HepG2 (cell line): ENCODE results near the gene SURF6. TPM values are rescaled to one million over a fixed set of nuclear protein-coding genes. Genes with fewer than 3 reads are reported as not detected.

Experiments
- ATAC-seq: fragments of 200-7000 bp; cut with Tn5 transposase; 3 replicates; pipeline ENCODE4 v1.9.1; 2020; ENCODE audit warnings: mild to moderate bottlenecking, moderate library complexity
- BruUV-seq: library from RNA; stranded (reverse); fragments of 400-500 nt; replicated peaks from 2 replicates; lab custom pipeline; 2021; lab: Mats Ljungman, UMichigan
- CTCF ChIA-PET: fragments of 300-600 bp; formaldehyde crosslinking; extraction: SDS; loops from one replicate; lab custom pipeline; 2021; ENCODE audit warnings: low total read pairs, inconsistent platforms, low intra/inter-chr PET ratio; lab: Yijun Ruan, JAX
- POLR2A ChIA-PET: fragments of 350-600 bp; sonication (Branson Sonifier 250); formaldehyde crosslinking; loops from one replicate; lab custom pipeline; 2020; ENCODE audit warnings: antibody characterized with exemption, inconsistent platforms; lab: Yijun Ruan, JAX
- DNase-seq: peaks from one replicate; pipeline ENCODE4 v3.0.0-alpha.2; 2015; ENCODE audit warnings: low spot score
- FAIRE-seq: peaks from 3 replicates; lab custom pipeline; 2011; peaks lifted over from hg19 to GRCh38; lab: Jason Lieb, UNC
- H2AFZ ChIP-seq: one replicate; pipeline ENCODE4 v1.6.1; 2011; ENCODE audit warnings: low read length, inconsistent platforms
- H3K27ac ChIP-seq: fragments of 300-600 bp; 3 replicates; pipeline ENCODE4 v1.8.0; 2011; ENCODE audit warnings: mixed run types, mild to moderate bottlenecking, mixed read lengths, low read length, inconsistent platforms; ENCODE audit not compliant: insufficient read depth; ENCODE audit errors: extremely low read length
- H3K27me3 ChIP-seq, 2 experiments: fragments of 200-600 bp in 1 of 2; 2 replicates in 1 of 2; 3 replicates in 1 of 2; pipeline versions ENCODE4 v1.6.0 to v1.8.0; 2011; ENCODE audit warnings: low read length in 2 of 2, mild to moderate bottlenecking in 2 of 2, moderate library complexity in 2 of 2, inconsistent platforms in 1 of 2; ENCODE audit not compliant: insufficient read depth in 2 of 2, control insufficient read depth in 1 of 2
- H3K36me3 ChIP-seq, 2 experiments: fragments of 200-600 bp in 1 of 2; replicated peaks in 1 of 2; 2 replicates in 1 of 2; 3 replicates in 1 of 2; pipeline versions ENCODE4 v1.5.1 to v1.8.0; 2011; ENCODE audit warnings: low read length in 2 of 2, inconsistent platforms in 1 of 2; ENCODE audit not compliant: insufficient read depth in 2 of 2, control insufficient read depth in 1 of 2
- H3K4me1 ChIP-seq: 2 replicates; pipeline ENCODE4 v1.5.1; 2012; ENCODE audit warnings: low read length, inconsistent platforms; ENCODE audit not compliant: insufficient read depth
- H3K4me2 ChIP-seq: 2 replicates; pipeline ENCODE4 v1.6.0; 2011; ENCODE audit warnings: low read depth, low read length, inconsistent platforms
- H3K4me3 ChIP-seq, 3 experiments: fragments of 200-600 bp in 1 of 3; sonication (generic), shearing (Covaris generic) in 1 of 3; replicated peaks in 1 of 3; 2 replicates each; pipeline ENCODE4 v1.5.1; 2011 to 2016; ENCODE audit warnings: low read length in 3 of 3, inconsistent platforms in 2 of 3, low read depth in 2 of 3, mild to moderate bottlenecking in 2 of 3, control low read depth in 1 of 3, mixed read lengths in 1 of 3; ENCODE audit not compliant: insufficient read depth in 1 of 3
- H3K79me2 ChIP-seq: one replicate; pipeline ENCODE4 v1.6.1; 2011; ENCODE audit warnings: low read length, inconsistent platforms; ENCODE audit not compliant: insufficient read depth
- H3K9ac ChIP-seq: 2 replicates; pipeline ENCODE4 v1.6.0; 2011; ENCODE audit warnings: mild to moderate bottlenecking, low read depth, low read length, inconsistent platforms; ENCODE audit not compliant: insufficient read depth
- H3K9me3 ChIP-seq: 2 replicates; pipeline ENCODE4 v1.5.1; 2012; ENCODE audit warnings: mild to moderate bottlenecking, low read length
- H4K20me1 ChIP-seq: 2 replicates; pipeline ENCODE4 v1.6.0; 2011; ENCODE audit warnings: inconsistent platforms, mild to moderate bottlenecking, low read length, moderate library complexity; ENCODE audit not compliant: insufficient read depth
- POLR2A ChIP-seq, 2 experiments: IDR thresholded peaks; 2 replicates each; pipeline ENCODE4 v1.6.1; 2011; ENCODE audit warnings: low read depth in 2 of 2, low read length in 2 of 2, mild to moderate bottlenecking in 1 of 2, moderate library complexity in 1 of 2; ENCODE audit not compliant: insufficient read depth in 1 of 2
- RBFOX2 ChIP-seq: fragments of 200-400 bp; formaldehyde crosslinking; IDR thresholded peaks from 2 replicates; pipeline ENCODE4 v1.6.1; 2017; ENCODE audit warnings: low read depth, mild to moderate bottlenecking, low read length
- SPEN ChIP-seq: sonication (generic); formaldehyde crosslinking; IDR thresholded peaks from 2 replicates; pipeline ENCODE4 v1.5.1; 2020; ENCODE audit warnings: low read depth, mild to moderate bottlenecking, missing genetic modification reagents
- ZNF674 ChIP-seq: sonication (generic); formaldehyde crosslinking; IDR thresholded peaks from 2 replicates; pipeline ENCODE4 v1.5.0; 2020; ENCODE audit warnings: low read depth, mild to moderate bottlenecking, missing genetic modification reagents
- WGBS: methylation state at CpG from one replicate; pipeline ENCODE4 v1.1.6; 2017; ENCODE audit warnings: low lambda C conversion rate; 5-methylcytosine and 5-hydroxymethylcytosine counted together
- in situ Hi-C: cut with HindIII; loops from 2 replicates; pipeline ENCODE4 v1.10.0; 2017; ENCODE audit warnings: low pct_unique_long_range_greater_than_20kb; ENCODE audit not compliant: extremely low pct_ligation_motif_present
- intact Hi-C: fragments of 100-400 bp; cut with micrococcal nuclease; formaldehyde crosslinking; loops from one replicate; pipeline ENCODE4 v1.10.0; 2022; ENCODE audit not compliant: unreplicated experiment
- polyA plus RNA-seq, 8 experiments: library from polyadenylated mRNA; depleted of rRNA in 3 of 8; stranded (reverse) in 7 of 8; unstranded in 1 of 8; fragments of >200 nt; fragmentation: Illumina TruSeq in 4 of 8; extraction: Trizol in 4 of 8; gene quantifications; 2 replicates each; pipeline versions ENCODE4 v1.2.1 to v1.2.3, GENCODE V29; 2011 to 2016; ENCODE audit warnings: low read depth in 4 of 8, missing spikeins in 1 of 8, mixed read lengths in 1 of 8; ENCODE audit not compliant: insufficient read depth in 1 of 8
- total RNA-seq, 5 experiments: library from RNA; depleted of rRNA; stranded (reverse); fragments of >200 nt; fragmentation: Illumina TruSeq; extraction: Trizol; gene quantifications; 2 replicates each; pipeline ENCODE4 v1.2.3, GENCODE V29; 2016; ENCODE audit warnings: low read depth in 1 of 5
- TF ChIP-seq, protein P1 (sequence below): sonication (generic); formaldehyde crosslinking; IDR thresholded peaks from 2 replicates; pipeline ENCODE4 v1.5.0; 2020; ENCODE audit warnings: mild to moderate bottlenecking, missing genetic modification reagents, borderline replicate concordance

Gene SURF6
- total and polyA plus RNA-seq, 2 of the 13 experiments (the other 11 are each of a cell fraction or from before 2014, with no cell fraction given): 5.9 to 14.7 TPM

DNA sequence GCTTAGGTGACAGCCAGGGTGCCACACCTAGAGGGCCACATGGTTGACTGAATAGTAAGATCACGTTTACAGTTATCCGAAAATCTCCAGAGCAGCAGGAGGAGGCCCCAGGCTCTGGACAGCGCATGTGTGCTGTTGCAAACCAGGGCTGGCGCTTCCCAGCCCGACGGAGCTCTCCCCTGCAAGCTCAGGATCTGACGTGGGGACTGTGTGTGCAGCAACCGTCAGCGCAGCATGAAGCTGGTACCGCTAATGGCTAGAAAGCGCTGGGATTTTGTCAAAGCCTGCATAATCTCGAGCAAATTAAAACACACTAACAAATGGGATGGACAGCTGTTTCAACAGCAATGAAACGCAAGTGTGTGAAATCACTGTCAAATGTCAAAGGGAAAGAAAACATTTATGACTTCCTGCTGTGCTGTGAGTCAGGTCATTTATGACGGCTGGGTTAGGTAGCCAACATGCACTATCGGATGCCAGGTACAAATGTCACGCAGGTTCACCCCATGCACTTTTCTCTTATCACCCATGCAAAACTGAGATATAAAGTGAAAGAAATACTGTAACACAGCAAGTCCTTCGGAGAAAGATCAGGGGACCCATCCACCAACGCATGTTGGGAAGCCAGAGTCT is 32.4 kb upstream of the SURF6 start:
- ATAC-seq (no peak), FAIRE-seq (no peak), DNase-seq (no peak)
- no TSS peak for BruUV-seq
- H3K4me1 ChIP-seq: peaks cover 52% of the 10 kb centered on the region
- no peak overlapping the region for H3K4me2 ChIP-seq
- intact Hi-C loops (no loop called here), in situ Hi-C loops (no loop called here)
- H3K9ac ChIP-seq: no peak overlapping the region
- H4K20me1 ChIP-seq: peaks cover 92% of the 10 kb centered on the region
- ChIA-PET POLR2A (no interaction called here), CTCF (no interaction called here)
- no peak overlapping the region for H3K27ac ChIP-seq
- H3K4me3 ChIP-seq: no peak overlapping the region
- peaks cover 84% of the 10 kb centered on the region for H3K79me2 ChIP-seq
- TF ChIP-seq POLR2A (IDR thresholded peaks at IDR 0.05; ENCODE audit: insufficient read depth in 1 of 2, low read depth in 2 of 2, low read length in 2 of 2) (0 out of 4 replicates have a peak, but pooled peaks of 1 of the 2 experiments have one; percentile 13), ZNF674 (no peak), RBFOX2 (0 out of 2 replicates have a peak, but pooled peaks have one; percentile 28), SPEN (CRISPR knock-in tag) (no peak)
- TF ChIP-seq, protein P1, sequence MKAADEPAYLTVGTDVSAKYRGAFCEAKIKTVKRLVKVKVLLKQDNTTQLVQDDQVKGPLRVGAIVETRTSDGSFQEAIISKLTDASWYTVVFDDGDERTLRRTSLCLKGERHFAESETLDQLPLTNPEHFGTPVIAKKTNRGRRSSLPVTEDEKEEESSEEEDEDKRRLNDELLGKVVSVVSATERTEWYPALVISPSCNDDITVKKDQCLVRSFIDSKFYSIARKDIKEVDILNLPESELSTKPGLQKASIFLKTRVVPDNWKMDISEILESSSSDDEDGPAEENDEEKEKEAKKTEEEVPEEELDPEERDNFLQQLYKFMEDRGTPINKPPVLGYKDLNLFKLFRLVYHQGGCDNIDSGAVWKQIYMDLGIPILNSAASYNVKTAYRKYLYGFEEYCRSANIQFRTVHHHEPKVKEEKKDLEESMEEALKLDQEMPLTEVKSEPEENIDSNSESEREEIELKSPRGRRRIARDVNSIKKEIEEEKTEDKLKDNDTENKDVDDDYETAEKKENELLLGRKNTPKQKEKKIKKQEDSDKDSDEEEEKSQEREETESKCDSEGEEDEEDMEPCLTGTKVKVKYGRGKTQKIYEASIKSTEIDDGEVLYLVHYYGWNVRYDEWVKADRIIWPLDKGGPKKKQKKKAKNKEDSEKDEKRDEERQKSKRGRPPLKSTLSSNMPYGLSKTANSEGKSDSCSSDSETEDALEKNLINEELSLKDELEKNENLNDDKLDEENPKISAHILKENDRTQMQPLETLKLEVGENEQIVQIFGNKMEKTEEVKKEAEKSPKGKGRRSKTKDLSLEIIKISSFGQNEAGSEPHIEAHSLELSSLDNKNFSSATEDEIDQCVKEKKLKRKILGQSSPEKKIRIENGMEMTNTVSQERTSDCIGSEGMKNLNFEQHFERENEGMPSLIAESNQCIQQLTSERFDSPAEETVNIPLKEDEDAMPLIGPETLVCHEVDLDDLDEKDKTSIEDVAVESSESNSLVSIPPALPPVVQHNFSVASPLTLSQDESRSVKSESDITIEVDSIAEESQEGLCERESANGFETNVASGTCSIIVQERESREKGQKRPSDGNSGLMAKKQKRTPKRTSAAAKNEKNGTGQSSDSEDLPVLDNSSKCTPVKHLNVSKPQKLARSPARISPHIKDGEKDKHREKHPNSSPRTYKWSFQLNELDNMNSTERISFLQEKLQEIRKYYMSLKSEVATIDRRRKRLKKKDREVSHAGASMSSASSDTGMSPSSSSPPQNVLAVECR (CRISPR knock-in tag): 0 out of 2 replicates have a peak, but pooled peaks have one; percentile 26
- no peak overlapping the region for H2AFZ ChIP-seq
- H3K27me3 ChIP-seq: no peaks in the 10 kb centered on the region
- peaks cover 24 to 97% of the 10 kb centered on the region in 2 experiments for H3K36me3 ChIP-seq
- 89% methylated on average over 13 of the region's 18 CpGs for WGBS
- no peaks in the 10 kb centered on the region for H3K9me3 ChIP-seq
